HepG2 (cell line): Measurements from ENCODE around the gene CCDC183. TPM values are rescaled to one million over a fixed set of nuclear protein-coding genes. Genes with fewer than 3 reads are reported as not detected.

Experiments used
- ATAC-seq: fragments of 200-7000 bp; cut with Tn5 transposase; 3 replicates; pipeline ENCODE4 v1.9.1; 2020; ENCODE audit warnings: mild to moderate bottlenecking, moderate library complexity
- BruUV-seq: library from RNA; stranded (reverse); fragments of 400-500 nt; replicated peaks from 2 replicates; lab custom pipeline; 2021; lab: Mats Ljungman, UMichigan
- CTCF ChIA-PET: fragments of 300-600 bp; formaldehyde crosslinking; extraction: SDS; loops from one replicate; lab custom pipeline; 2021; ENCODE audit warnings: low total read pairs, inconsistent platforms, low intra/inter-chr PET ratio; lab: Yijun Ruan, JAX
- POLR2A ChIA-PET: fragments of 350-600 bp; sonication (Branson Sonifier 250); formaldehyde crosslinking; loops from one replicate; lab custom pipeline; 2020; ENCODE audit warnings: antibody characterized with exemption, inconsistent platforms; lab: Yijun Ruan, JAX
- DNase-seq: peaks from one replicate; pipeline ENCODE4 v3.0.0-alpha.2; 2015; ENCODE audit warnings: low spot score
- FAIRE-seq: peaks from 3 replicates; lab custom pipeline; 2011; peaks lifted over from hg19 to GRCh38; lab: Jason Lieb, UNC
- H2AFZ ChIP-seq: one replicate; pipeline ENCODE4 v1.6.1; 2011; ENCODE audit warnings: low read length, inconsistent platforms
- H3K27ac ChIP-seq: fragments of 300-600 bp; 3 replicates; pipeline ENCODE4 v1.8.0; 2011; ENCODE audit warnings: mixed run types, mild to moderate bottlenecking, mixed read lengths, low read length, inconsistent platforms; ENCODE audit not compliant: insufficient read depth; ENCODE audit errors: extremely low read length
- H3K27me3 ChIP-seq, 2 experiments: fragments of 200-600 bp in 1 of 2; 2 replicates in 1 of 2; 3 replicates in 1 of 2; pipeline versions ENCODE4 v1.6.0 to v1.8.0; 2011; ENCODE audit warnings: low read length in 2 of 2, mild to moderate bottlenecking in 2 of 2, moderate library complexity in 2 of 2, inconsistent platforms in 1 of 2; ENCODE audit not compliant: insufficient read depth in 2 of 2, control insufficient read depth in 1 of 2
- H3K36me3 ChIP-seq, 2 experiments: fragments of 200-600 bp in 1 of 2; replicated peaks in 1 of 2; 2 replicates in 1 of 2; 3 replicates in 1 of 2; pipeline versions ENCODE4 v1.5.1 to v1.8.0; 2011; ENCODE audit warnings: low read length in 2 of 2, inconsistent platforms in 1 of 2; ENCODE audit not compliant: insufficient read depth in 2 of 2, control insufficient read depth in 1 of 2
- H3K4me1 ChIP-seq: 2 replicates; pipeline ENCODE4 v1.5.1; 2012; ENCODE audit warnings: low read length, inconsistent platforms; ENCODE audit not compliant: insufficient read depth
- H3K4me2 ChIP-seq: 2 replicates; pipeline ENCODE4 v1.6.0; 2011; ENCODE audit warnings: low read depth, low read length, inconsistent platforms
- H3K4me3 ChIP-seq, 3 experiments: fragments of 200-600 bp in 1 of 3; sonication (generic), shearing (Covaris generic) in 1 of 3; replicated peaks in 1 of 3; 2 replicates each; pipeline ENCODE4 v1.5.1; 2011 to 2016; ENCODE audit warnings: low read length in 3 of 3, inconsistent platforms in 2 of 3, low read depth in 2 of 3, mild to moderate bottlenecking in 2 of 3, control low read depth in 1 of 3, mixed read lengths in 1 of 3; ENCODE audit not compliant: insufficient read depth in 1 of 3
- H3K79me2 ChIP-seq: one replicate; pipeline ENCODE4 v1.6.1; 2011; ENCODE audit warnings: low read length, inconsistent platforms; ENCODE audit not compliant: insufficient read depth
- H3K9ac ChIP-seq: 2 replicates; pipeline ENCODE4 v1.6.0; 2011; ENCODE audit warnings: mild to moderate bottlenecking, low read depth, low read length, inconsistent platforms; ENCODE audit not compliant: insufficient read depth
- H3K9me3 ChIP-seq: 2 replicates; pipeline ENCODE4 v1.5.1; 2012; ENCODE audit warnings: mild to moderate bottlenecking, low read length
- H4K20me1 ChIP-seq: 2 replicates; pipeline ENCODE4 v1.6.0; 2011; ENCODE audit warnings: inconsistent platforms, mild to moderate bottlenecking, low read length, moderate library complexity; ENCODE audit not compliant: insufficient read depth
- AKNA ChIP-seq: sonication (generic); formaldehyde crosslinking; IDR thresholded peaks from 2 replicates; pipeline ENCODE4 v1.4.0; 2020; ENCODE audit warnings: missing genetic modification reagents, borderline replicate concordance
- ATF2 ChIP-seq: sonication (generic); formaldehyde crosslinking; IDR thresholded peaks from 2 replicates; pipeline ENCODE4 v1.4.0; 2020; ENCODE audit warnings: missing genetic modification reagents
- ATF7 ChIP-seq, 2 experiments: fragments of 450-650 bp in 1 of 2; sonication (generic) in 1 of 2; formaldehyde crosslinking in 1 of 2; IDR thresholded peaks; 2 replicates each; pipeline versions ENCODE4 v1.4.0 to v1.6.1; 2016 to 2020; ENCODE audit warnings: antibody characterized with exemption in 1 of 2, mild to moderate bottlenecking in 1 of 2, missing genetic modification reagents in 1 of 2
- GRHL1 ChIP-seq: sonication (generic); formaldehyde crosslinking; conservative IDR thresholded peaks from 2 replicates; pipeline ENCODE4 v1.8.0; 2022; ENCODE audit warnings: missing genetic modification reagents
- NFKBIZ ChIP-seq: IDR thresholded peaks from 2 replicates; pipeline ENCODE4 v1.6.1; 2018; ENCODE audit warnings: missing genetic modification reagents, missing compliant biosample characterization
- ZNF362 ChIP-seq: sonication (generic); formaldehyde crosslinking; IDR thresholded peaks from 2 replicates; pipeline ENCODE4 v1.4.0; 2020; ENCODE audit warnings: missing genetic modification reagents, mild to moderate bottlenecking, borderline replicate concordance
- ZNF414 ChIP-seq: sonication (generic); formaldehyde crosslinking; IDR thresholded peaks from 2 replicates; pipeline ENCODE4 v1.5.0; 2020; ENCODE audit warnings: missing genetic modification reagents
- WGBS: methylation state at CpG from one replicate; pipeline ENCODE4 v1.1.6; 2017; ENCODE audit warnings: low lambda C conversion rate; 5-methylcytosine and 5-hydroxymethylcytosine counted together
- in situ Hi-C: cut with HindIII; loops from 2 replicates; pipeline ENCODE4 v1.10.0; 2017; ENCODE audit warnings: low pct_unique_long_range_greater_than_20kb; ENCODE audit not compliant: extremely low pct_ligation_motif_present
- intact Hi-C: fragments of 100-400 bp; cut with micrococcal nuclease; formaldehyde crosslinking; loops from one replicate; pipeline ENCODE4 v1.10.0; 2022; ENCODE audit not compliant: unreplicated experiment
- polyA plus RNA-seq, 8 experiments: library from polyadenylated mRNA; depleted of rRNA in 3 of 8; stranded (reverse) in 7 of 8; unstranded in 1 of 8; fragments of >200 nt; fragmentation: Illumina TruSeq in 4 of 8; extraction: Trizol in 4 of 8; gene quantifications; 2 replicates each; pipeline versions ENCODE4 v1.2.1 to v1.2.3, GENCODE V29; 2011 to 2016; ENCODE audit warnings: low read depth in 4 of 8, missing spikeins in 1 of 8, mixed read lengths in 1 of 8; ENCODE audit not compliant: insufficient read depth in 1 of 8
- total RNA-seq, 5 experiments: library from RNA; depleted of rRNA; stranded (reverse); fragments of >200 nt; fragmentation: Illumina TruSeq; extraction: Trizol; gene quantifications; 2 replicates each; pipeline ENCODE4 v1.2.3, GENCODE V29; 2016; ENCODE audit warnings: low read depth in 1 of 5

CCDC183 gene
- total and polyA plus RNA-seq, 2 of the 13 experiments (the other 11 are each of a cell fraction or from before 2014, with no cell fraction given): 5.0 to 66.4 TPM

- CTCF ChIA-PET: no interaction called here
- Histone ChIP-seq H3K4me3 (no peak overlapping the region), H2AFZ (no peak overlapping the region), H3K79me2 (peaks cover 1% of the 10 kb centered on the region), H4K20me1 (no peaks in the 10 kb centered on the region), H3K9me3 (no peaks in the 10 kb centered on the region), H3K27ac (peak overlapping the region; percentile 64), H3K4me1 (peaks cover 75% of the 10 kb centered on the region), H3K27me3 (no peaks in the 10 kb centered on the region; a peak in 1 of 5 replicates), H3K9ac (no peak overlapping the region), H3K36me3 (no peaks in the 10 kb centered on the region), H3K4me2 (0 out of 2 replicates have a peak overlapping the region, but pooled peaks have one; percentile 18)
- POLR2A ChIA-PET: no interaction called here
- intact Hi-C loops (loop anchor here (5.0 to 10.0 kb wide), 3 partner anchors 61 to 141 kb away; partner anchors contain the start of genes PHPT1 and TRAF2), in situ Hi-C loops (no loop called here)
- no TSS peak for BruUV-seq
- WGBS: 89% methylated on average over 8 of the region's 10 CpGs
- FAIRE-seq: no peak
- ATAC-seq: no peak
- TF ChIP-seq ZNF414 (CRISPR knock-in tag) (no peak), ZNF362 (CRISPR knock-in tag) (no peak), ATF7 (IDR thresholded peaks at IDR 0.05) (no peak), ATF7 (CRISPR knock-in tag; IDR thresholded peaks at IDR 0.05) (no peak), ATF2 (CRISPR knock-in tag) (no peak), NFKBIZ (CRISPR knock-in tag) (no peak), AKNA (no peak), GRHL1 (no peak)
- DNase-seq: no peak
These were observed 9.7 kb upstream of the CCDC183 start for GRCh38 chr9:136786451-136786850.
